Muscle of back (tissue), 11 donors: ENCODE measurements around the gene EPB41L4A. TPM values are rescaled to one million over a fixed set of nuclear protein-coding genes. Genes with fewer than 3 reads are reported as not detected.
A peak's percentile ranks its signal among the peaks of the same experiment; 100 is the strongest.
"Not testable (repeated sequence)": the region's sequence is repeated elsewhere in the genome, so short reads cannot be mapped to it uniquely, and the experiment has no call there.

Source experiments
- DNase-seq, 3 donors: peaks; one replicate each; pipeline versions ENCODE4 v3.0.0 to v3.0.0-alpha.2; 2013
- polyA plus RNA-seq, 10 donors: library from polyadenylated mRNA; unstranded; fragments of 120-200 nt; gene quantifications; one replicate each; pipeline ENCODE4 v1.2.1, GENCODE V29; 2013; ENCODE audit not compliant: insufficient read length in 10 of 10

EPB41L4A gene
- polyA plus RNA-seq, 10 donors = 4.6 to 10.5 (median 7.2) TPM

GRCh38 chr5:112254303-112254702 lies 164.8 kb downstream of the EPB41L4A start:
- no peak for DNase-seq

- DNase-seq = peak; percentile 13 to 55 (median 38)
Measured at GRCh38 chr5:112253478-112254250, 165.4 kb downstream of the EPB41L4A start.

- DNase-seq = no peak
Measured at GRCh38 chr5:112250551-112250950, 168.5 kb downstream of the EPB41L4A start.

- DNase-seq = no peak
Measured at GRCh38 chr5:112248623-112249022, 170.5 kb downstream of the EPB41L4A start.

GRCh38 chr5:112247960-112248359 lies 171.1 kb downstream of the EPB41L4A start:
- DNase-seq = no peak

- no peak for DNase-seq
Measured at GRCh38 chr5:112245656-112246055, 173.4 kb downstream of the EPB41L4A start.

- DNase-seq = no peak
Measured at GRCh38 chr5:112239996-112240395, 179.1 kb downstream of the EPB41L4A start.

- no peak for DNase-seq
Measured at GRCh38 chr5:112238473-112238872, 180.6 kb downstream of the EPB41L4A start.

- DNase-seq = no peak
Measured at GRCh38 chr5:112237456-112237855, 181.6 kb downstream of the EPB41L4A start.

GRCh38 chr5:112234000-112234399 lies 185.1 kb downstream of the EPB41L4A start:
- DNase-seq = no peak

GRCh38 chr5:112232667-112233066 lies 186.4 kb downstream of the EPB41L4A start:
- no peak for DNase-seq

GRCh38 chr5:112230606-112231005 lies 188.5 kb downstream of the EPB41L4A start:
- no peak for DNase-seq

- DNase-seq = peak; percentile 16 to 41 (median 27)
Measured at GRCh38 chr5:112228667-112229066, 190.4 kb downstream of the EPB41L4A start.

- no peak for DNase-seq
Measured at GRCh38 chr5:112227911-112228631, 191.0 kb downstream of the EPB41L4A start.

- DNase-seq = no peak
Measured at GRCh38 chr5:112226215-112226614, 192.9 kb downstream of the EPB41L4A start.

GRCh38 chr5:112222997-112223396 lies 196.1 kb downstream of the EPB41L4A start:
- DNase-seq = not testable (repeated sequence)

- DNase-seq = no peak
Measured at GRCh38 chr5:112221128-112221527, 197.9 kb downstream of the EPB41L4A start.

- no peak for DNase-seq
Measured at GRCh38 chr5:112219000-112219399, 200.1 kb downstream of the EPB41L4A start.

- DNase-seq = no peak
Measured at GRCh38 chr5:112217843-112218579, 201.1 kb downstream of the EPB41L4A start.

- DNase-seq = no peak
Measured at GRCh38 chr5:112216140-112216539, 202.9 kb downstream of the EPB41L4A start.

GRCh38 chr5:112210430-112211005 lies 208.6 kb downstream of the EPB41L4A start:
- DNase-seq = peak; percentile 19 to 62 (median 36)
